Measurements from ENCODE around the gene EXOC3L1.

Gene EXOC3L1

GRCh38 chr16:67165121-67166078 is 24.5 kb downstream of the EXOC3L1 start:
- in situ Hi-C loops (cut with MboI; ENCODE audit: low sequenced_read_pairs): no loop called here

GRCh38 chr16:67164599-67165061 is 25.3 kb downstream of the EXOC3L1 start, which contains the start of gene HSF4:
Gene HSF4 (plus strand): TSS chr16:67164745. CDS start chr16:67164812, 67 bp downstream.
- in situ Hi-C loops (cut with MboI; ENCODE audit: low sequenced_read_pairs): no loop called here

- in situ Hi-C loops (cut with MboI; ENCODE audit: low sequenced_read_pairs): no loop called here
These were observed 25.9 kb downstream of the EXOC3L1 start for GRCh38 chr16:67163999-67164558.

GRCh38 chr16:67163164-67163998 is 26.6 kb downstream of the EXOC3L1 start:
- in situ Hi-C loops (cut with MboI; ENCODE audit: low sequenced_read_pairs): no loop called here

- in situ Hi-C loops (cut with MboI; ENCODE audit: low sequenced_read_pairs): no loop called here
These were observed 27.3 kb downstream of the EXOC3L1 start for GRCh38 chr16:67162506-67163163.

GRCh38 chr16:67161595-67162058 is 28.3 kb downstream of the EXOC3L1 start:
- in situ Hi-C loops (cut with MboI; ENCODE audit: low sequenced_read_pairs): no loop called here

GRCh38 chr16:67158637-67159600 is 31.0 kb downstream of the EXOC3L1 start:
- in situ Hi-C loops (cut with MboI; ENCODE audit: low sequenced_read_pairs): no loop called here

GRCh38 chr16:67157892-67158635 is 31.9 kb downstream of the EXOC3L1 start:
- in situ Hi-C loops (cut with MboI; ENCODE audit: low sequenced_read_pairs): no loop called here

- in situ Hi-C loops (cut with MboI; ENCODE audit: low sequenced_read_pairs): no loop called here
These were observed 32.7 kb downstream of the EXOC3L1 start for GRCh38 chr16:67157106-67157748.

GRCh38 chr16:67156143-67156844 is 33.6 kb downstream of the EXOC3L1 start:
- in situ Hi-C loops (cut with MboI; ENCODE audit: low sequenced_read_pairs): no loop called here

GRCh38 chr16:67155295-67156142 is 34.4 kb downstream of the EXOC3L1 start:
- in situ Hi-C loops (cut with MboI; ENCODE audit: low sequenced_read_pairs): no loop called here

GRCh38 chr16:67154578-67155294 is 35.2 kb downstream of the EXOC3L1 start:
- in situ Hi-C loops (cut with MboI; ENCODE audit: low sequenced_read_pairs): no loop called here

- in situ Hi-C loops (cut with MboI; ENCODE audit: low sequenced_read_pairs): no loop called here
These were observed 38.4 kb downstream of the EXOC3L1 start for GRCh38 chr16:67151431-67152097.

- in situ Hi-C loops (cut with MboI; ENCODE audit: low sequenced_read_pairs): no loop called here
These were observed 39.0 kb downstream of the EXOC3L1 start, which contains the start of gene B3GNT9 for GRCh38 chr16:67150833-67151396. Gene B3GNT9 (minus strand): TSS chr16:67150998. CDS start chr16:67150485, 513 bp downstream.

Data from hTERT RPE-1 (cell line).